Testis (tissue), 3 donors: Measurements from ENCODE around the gene UNK. TPM values are rescaled to one million over a fixed set of nuclear protein-coding genes. Genes with fewer than 3 reads are reported as not detected.
A peak's percentile ranks its signal among the peaks of the same experiment; 100 is the strongest.

Experiments used
- DNase-seq: peaks from one replicate; pipeline ENCODE4 v3.0.0-alpha.2; 2019
- H3K27ac ChIP-seq, 2 donors: fragments of 200-600 bp; sonication (generic); one replicate each; pipeline ENCODE4 v1.5.1; 2019
- H3K27me3 ChIP-seq: fragments of 200-600 bp; sonication (generic); one replicate; pipeline ENCODE4 v1.5.1; 2019
- H3K36me3 ChIP-seq: fragments of 200-600 bp; sonication (generic); one replicate; pipeline ENCODE4 v1.5.1; 2017; ENCODE audit warnings: low read depth; ENCODE audit errors: missing control alignments
- H3K4me1 ChIP-seq: fragments of 200-600 bp; sonication (generic); one replicate; pipeline ENCODE4 v1.5.1; 2019
- H3K4me3 ChIP-seq, 2 donors: fragments of 200-600 bp; sonication (generic); one replicate each; pipeline ENCODE4 v1.5.1; 2017 to 2019
- H3K9me3 ChIP-seq: fragments of 200-600 bp; sonication (generic); one replicate; pipeline ENCODE4 v1.5.1; 2017
- CTCF ChIP-seq, 3 experiments: fragments of 450-650 bp in 2 of 3; fragments of 200-600 bp in 1 of 3; sonication (generic) in 1 of 3; IDR thresholded peaks; one replicate each; pipeline ENCODE4 v1.5.1; 2016 to 2019; ENCODE audit warnings: antibody characterized with exemption in 3 of 3, mild to moderate bottlenecking in 2 of 3, moderate library complexity in 1 of 3
- POLR2A ChIP-seq: fragments of 450-650 bp; IDR thresholded peaks from one replicate; pipeline ENCODE4 v1.6.1; 2017; ENCODE audit warnings: antibody characterized with exemption, mild to moderate bottlenecking, moderate library complexity
- WGBS, 2 donors: methylation state at CpG; one replicate each; pipeline ENCODE4 v1.1.5; 2018; 5-methylcytosine and 5-hydroxymethylcytosine counted together
- intact Hi-C: fragments of 100-400 bp; cut with DNase I; formaldehyde crosslinking; loops from one replicate; pipeline ENCODE4 v1.15.1; 2023; ENCODE audit warnings: low total_unique reads
- polyA plus RNA-seq: library from polyadenylated mRNA; stranded (reverse); fragments of 350-450 nt; fragmentation: Illumina TruSeq; extraction: RNeasy Lipid Tissue Mini Kit (QIAGEN cat#74804); gene quantifications from one replicate; pipeline ENCODE4 v1.2.3, GENCODE V29; 2014; ENCODE audit warnings: low read depth, low replicate concordance; ENCODE audit not compliant: insufficient read depth
- total RNA-seq, 2 donors: library from RNA; depleted of rRNA; stranded (reverse); fragments of >200 nt; gene quantifications; one replicate each; pipeline ENCODE4 v1.2.3, GENCODE V29; 2016

UNK gene
- total and polyA plus RNA-seq, 3 donors from 2014 or later, result 57.2 to 76.0 (median 66.7) TPM

- Histone ChIP-seq H3K36me3 (no peaks in the 10 kb centered on the region), H3K27me3 (no peaks in the 10 kb centered on the region), H3K4me1 (peaks cover 19% of the 10 kb centered on the region), H3K9me3 (no peaks in the 10 kb centered on the region), H3K4me3 (no peak overlapping the region), H3K27ac (peak overlapping the region in 1 of 2 donors; percentile 63)
- DNase-seq, result no peak
- no peak for TF ChIP-seq POLR2A
- no peak for TF ChIP-seq CTCF (IDR thresholded peaks at IDR 0.05)
- intact Hi-C loops, result no loop called here
- 66 to 77% methylated on average over 20 to 27 of the region's 27 CpGs for WGBS, 2 donors
Observed at GRCh38 chr17:75754378-75755204, 30.0 kb upstream of the UNK start.

GRCh38 chr17:75755205-75755901, 29.3 kb upstream of the UNK start:
- WGBS, 2 donors, result 82 to 93% methylated on average over 15 to 19 of the region's 20 CpGs
- no peaks in the 10 kb centered on the region for H3K27me3 ChIP-seq
- intact Hi-C loops, result no loop called here
- no peak overlapping the region for H3K4me3 ChIP-seq
- H3K36me3 ChIP-seq, result no peaks in the 10 kb centered on the region
- H3K4me1 ChIP-seq, result peaks cover 18% of the 10 kb centered on the region
- DNase-seq, result no peak
- no peaks in the 10 kb centered on the region for H3K9me3 ChIP-seq
- TF ChIP-seq POLR2A (no peak), CTCF (IDR thresholded peaks at IDR 0.05) (no peak)
- H3K27ac ChIP-seq, result no peak overlapping the region

GRCh38 chr17:75755990-75756389, 28.6 kb upstream of the UNK start:
- DNase-seq, result no peak
- Histone ChIP-seq H3K36me3 (no peaks in the 10 kb centered on the region), H3K4me3 (no peak overlapping the region), H3K9me3 (no peaks in the 10 kb centered on the region), H3K4me1 (peaks cover 17% of the 10 kb centered on the region), H3K27me3 (no peaks in the 10 kb centered on the region), H3K27ac (no peak overlapping the region)
- intact Hi-C loops, result no loop called here
- TF ChIP-seq CTCF (IDR thresholded peaks at IDR 0.05) (no peak), POLR2A (no peak)
- 100% methylated on average over 2 of the region's 2 CpGs; no CpG with 5 or more reads in 1 of the 2 donors for WGBS, 2 donors

GRCh38 chr17:75756451-75757085, 28.0 kb upstream of the UNK start:
- intact Hi-C loops, result no loop called here
- H3K4me1 ChIP-seq, result peaks cover 17% of the 10 kb centered on the region
- WGBS, 2 donors, result 89 to 93% methylated on average over 6 to 29 of the region's 29 CpGs
- H3K4me3 ChIP-seq, result peak overlapping the region in 1 of 2 donors; percentile 7
- H3K36me3 ChIP-seq, result no peaks in the 10 kb centered on the region
- no peak overlapping the region for H3K27ac ChIP-seq
- no peaks in the 10 kb centered on the region for H3K27me3 ChIP-seq
- TF ChIP-seq CTCF (IDR thresholded peaks at IDR 0.05) (no peak), POLR2A (no peak)
- no peak for DNase-seq
- no peaks in the 10 kb centered on the region for H3K9me3 ChIP-seq
